Measurements from ENCODE around the gene PDGFD. TPM values are rescaled to one million over a fixed set of nuclear protein-coding genes. Genes with fewer than 3 reads are reported as not detected.

The PDGFD gene
- total RNA-seq, 4 donors from 2014 or later: 4.4 to 7.2 (median 5.2) TPM

DNA sequence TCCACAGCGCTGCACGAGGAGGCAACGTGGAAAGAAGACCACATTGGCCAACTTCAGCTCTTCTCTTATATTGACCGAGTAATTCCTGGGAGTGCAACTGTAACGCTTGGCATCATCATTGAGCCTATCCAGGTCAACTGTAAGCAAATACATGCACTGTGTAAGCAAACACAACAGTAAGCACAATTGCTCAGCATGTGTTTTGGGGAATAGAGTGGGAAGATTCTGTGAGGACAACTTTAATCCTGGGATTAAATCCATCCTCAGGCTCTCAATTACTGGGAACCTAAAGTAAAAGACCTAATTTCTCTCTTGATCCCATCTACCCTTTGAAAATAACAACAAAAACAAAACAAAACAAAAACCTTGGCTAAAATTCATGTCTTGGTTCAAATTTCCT lies 237.0 kb downstream of the PDGFD start:
- no peaks in the 10 kb centered on the region for H3K4me1 ChIP-seq
- DNase-seq (ENCODE audit: low spot score in 2 of 2): no peak
- 92% methylated on average over 5 of the region's 5 CpGs for WGBS
- no peaks in the 10 kb centered on the region for H3K36me3 ChIP-seq
- TF ChIP-seq POLR2AphosphoS5 (IDR thresholded peaks at IDR 0.05): no peak
- TF ChIP-seq EP300 (IDR thresholded peaks at IDR 0.05): no peak
- no peak for TF ChIP-seq POLR2A (IDR thresholded peaks at IDR 0.05)
- TF ChIP-seq, protein P1, sequence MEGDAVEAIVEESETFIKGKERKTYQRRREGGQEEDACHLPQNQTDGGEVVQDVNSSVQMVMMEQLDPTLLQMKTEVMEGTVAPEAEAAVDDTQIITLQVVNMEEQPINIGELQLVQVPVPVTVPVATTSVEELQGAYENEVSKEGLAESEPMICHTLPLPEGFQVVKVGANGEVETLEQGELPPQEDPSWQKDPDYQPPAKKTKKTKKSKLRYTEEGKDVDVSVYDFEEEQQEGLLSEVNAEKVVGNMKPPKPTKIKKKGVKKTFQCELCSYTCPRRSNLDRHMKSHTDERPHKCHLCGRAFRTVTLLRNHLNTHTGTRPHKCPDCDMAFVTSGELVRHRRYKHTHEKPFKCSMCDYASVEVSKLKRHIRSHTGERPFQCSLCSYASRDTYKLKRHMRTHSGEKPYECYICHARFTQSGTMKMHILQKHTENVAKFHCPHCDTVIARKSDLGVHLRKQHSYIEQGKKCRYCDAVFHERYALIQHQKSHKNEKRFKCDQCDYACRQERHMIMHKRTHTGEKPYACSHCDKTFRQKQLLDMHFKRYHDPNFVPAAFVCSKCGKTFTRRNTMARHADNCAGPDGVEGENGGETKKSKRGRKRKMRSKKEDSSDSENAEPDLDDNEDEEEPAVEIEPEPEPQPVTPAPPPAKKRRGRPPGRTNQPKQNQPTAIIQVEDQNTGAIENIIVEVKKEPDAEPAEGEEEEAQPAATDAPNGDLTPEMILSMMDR (IDR thresholded peaks at IDR 0.05): no peak
- H3K27ac ChIP-seq: no peak overlapping the region
- H3K4me3 ChIP-seq: no peak overlapping the region
- H3K9me3 ChIP-seq: no peaks in the 10 kb centered on the region
- no peaks in the 10 kb centered on the region for H3K27me3 ChIP-seq

DNA sequence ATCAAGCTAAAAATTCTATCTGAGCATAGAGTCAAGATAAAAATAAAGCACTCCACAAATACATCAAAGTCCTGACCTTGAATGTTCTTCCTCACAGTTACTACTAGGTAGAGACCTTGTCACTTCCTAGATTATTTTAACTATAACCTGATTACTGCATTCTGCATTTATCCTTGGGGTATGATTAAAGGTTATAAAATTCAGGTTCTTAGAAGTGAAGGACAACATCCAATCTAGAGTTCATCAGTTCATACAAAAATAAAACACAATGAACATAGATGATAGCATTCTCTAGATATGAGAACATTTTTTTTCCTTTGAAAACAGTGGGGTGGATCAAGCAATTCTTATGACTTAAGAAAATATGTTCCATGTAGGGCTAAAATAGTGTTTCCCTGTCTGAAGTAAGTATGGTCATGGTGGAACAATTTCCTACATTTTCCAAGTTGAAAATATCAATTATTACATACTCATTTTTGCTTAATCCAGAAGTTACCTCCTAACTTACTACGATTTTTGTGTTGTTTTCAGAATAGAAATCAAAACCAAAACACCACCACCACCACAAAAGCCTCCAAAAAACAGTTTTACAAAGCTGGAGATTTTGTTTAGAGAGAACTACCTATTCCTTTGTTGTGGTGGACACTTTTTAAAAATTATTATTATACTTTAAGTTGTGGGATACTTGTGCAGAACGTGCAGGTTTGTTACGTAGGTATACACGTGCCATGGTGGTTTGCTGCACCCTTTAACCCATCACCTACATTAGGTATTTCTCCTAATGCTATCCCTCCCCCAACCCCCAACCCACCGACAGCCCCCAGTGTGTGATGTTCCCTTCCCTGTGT lies 239.6 kb downstream of the PDGFD start:
- 88% methylated on average over 5 of the region's 5 CpGs for WGBS
- Histone ChIP-seq H3K36me3 (no peaks in the 10 kb centered on the region), H3K9me3 (no peaks in the 10 kb centered on the region), H3K4me1 (no peaks in the 10 kb centered on the region), H3K27ac (no peak overlapping the region), H3K4me3 (no peak overlapping the region), H3K27me3 (no peaks in the 10 kb centered on the region)
- DNase-seq (ENCODE audit: low spot score in 2 of 2): no peak
- TF ChIP-seq POLR2A (IDR thresholded peaks at IDR 0.05): no peak
- no peak for TF ChIP-seq EP300 (IDR thresholded peaks at IDR 0.05)
- TF ChIP-seq, protein P1 (IDR thresholded peaks at IDR 0.05): no peak
- no peak for TF ChIP-seq POLR2AphosphoS5 (IDR thresholded peaks at IDR 0.05)

DNA sequence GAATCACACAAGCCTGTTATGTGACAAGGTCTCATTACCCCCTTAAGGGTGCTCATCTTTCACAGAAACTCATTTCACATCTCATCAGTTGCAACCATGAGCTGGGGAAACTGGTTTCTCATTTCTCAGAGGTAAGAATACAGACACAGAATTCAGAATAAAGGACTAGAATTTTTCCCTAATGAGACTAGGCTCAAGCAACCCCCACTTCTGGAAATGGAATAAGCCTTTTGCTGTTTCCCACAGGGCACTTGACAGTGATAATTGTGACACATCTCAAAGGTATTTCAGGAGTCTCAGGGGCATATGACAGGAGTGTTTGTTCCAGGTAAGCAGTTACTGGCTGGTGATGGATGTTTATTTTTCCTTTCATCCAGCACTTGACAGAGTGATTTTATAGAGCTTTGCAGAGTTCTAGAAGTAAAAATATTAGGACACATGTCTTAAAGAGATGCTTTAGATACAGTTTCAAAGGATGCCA lies 240.5 kb downstream of the PDGFD start:
- no peak overlapping the region for H3K4me3 ChIP-seq
- no peaks in the 10 kb centered on the region for H3K4me1 ChIP-seq
- no peak for DNase-seq (ENCODE audit: low spot score in 2 of 2)
- H3K9me3 ChIP-seq: no peaks in the 10 kb centered on the region
- TF ChIP-seq, protein P1 (IDR thresholded peaks at IDR 0.05): no peak
- H3K36me3 ChIP-seq: no peaks in the 10 kb centered on the region
- no peak overlapping the region for H3K27ac ChIP-seq
- H3K27me3 ChIP-seq: no peaks in the 10 kb centered on the region

GRCh38 chr11:103920933-103921332 lies 243.0 kb downstream of the PDGFD start:
- H3K9me3 ChIP-seq: no peaks in the 10 kb centered on the region
- no peak for DNase-seq (ENCODE audit: low spot score in 2 of 2)
- H3K27ac ChIP-seq: no peak overlapping the region
- TF ChIP-seq POLR2A (IDR thresholded peaks at IDR 0.05) (no peak), POLR2AphosphoS5 (IDR thresholded peaks at IDR 0.05) (no peak), EP300 (IDR thresholded peaks at IDR 0.05) (no peak)
- TF ChIP-seq, protein P1 (IDR thresholded peaks at IDR 0.05): no peak
- no peaks in the 10 kb centered on the region for H3K36me3 ChIP-seq
- H3K4me1 ChIP-seq: no peaks in the 10 kb centered on the region
- no peaks in the 10 kb centered on the region for H3K27me3 ChIP-seq
- H3K4me3 ChIP-seq: no peak overlapping the region

GRCh38 chr11:103920449-103920848 lies 243.5 kb downstream of the PDGFD start:
- no peak for DNase-seq (ENCODE audit: low spot score in 2 of 2)
- TF ChIP-seq, protein P1 (IDR thresholded peaks at IDR 0.05): no peak
- TF ChIP-seq EP300 (IDR thresholded peaks at IDR 0.05) (no peak), POLR2A (IDR thresholded peaks at IDR 0.05) (no peak), POLR2AphosphoS5 (IDR thresholded peaks at IDR 0.05) (no peak)
- Histone ChIP-seq H3K9me3 (no peaks in the 10 kb centered on the region), H3K27ac (no peak overlapping the region), H3K4me3 (no peak overlapping the region), H3K36me3 (no peaks in the 10 kb centered on the region), H3K27me3 (no peaks in the 10 kb centered on the region), H3K4me1 (no peaks in the 10 kb centered on the region)
- WGBS: 92% methylated on average over 1 of the region's 1 CpG
